Chondrocyte (in vitro differentiated cells): ENCODE results near the gene ARL4A. TPM values are rescaled to one million over a fixed set of nuclear protein-coding genes. Genes with fewer than 3 reads are reported as not detected.
"Not testable (repeated sequence)": the region's sequence is repeated elsewhere in the genome, so short reads cannot be mapped to it uniquely, and the experiment has no call there.

ENCODE experiments used
- DNase-seq: peaks from one replicate; pipeline ENCODE4 v3.0.0; 2021; ENCODE audit warnings: mixed read lengths, low spot score
- H3K27ac Mint-ChIP-seq: one replicate; pipeline ENCODE4 v1.8.0; 2021; ENCODE audit warnings: mild to moderate bottlenecking, moderate library complexity, mixed read lengths; ENCODE audit not compliant: unreplicated experiment
- H3K27me3 Mint-ChIP-seq: 2 replicates; pipeline ENCODE4 v1.8.0; 2021; ENCODE audit warnings: low read depth, mixed read lengths
- H3K36me3 Mint-ChIP-seq: 2 replicates; pipeline ENCODE4 v1.8.0; 2021; ENCODE audit warnings: low read depth, mixed read lengths
- H3K4me1 Mint-ChIP-seq: 2 replicates; pipeline ENCODE4 v1.8.0; 2021; ENCODE audit warnings: low read depth, mild to moderate bottlenecking, mixed read lengths
- H3K4me3 Mint-ChIP-seq: one replicate; pipeline ENCODE4 v1.8.0; 2021; ENCODE audit warnings: mild to moderate bottlenecking, moderate library complexity, mixed read lengths; ENCODE audit not compliant: unreplicated experiment
- H3K9me3 Mint-ChIP-seq: 2 replicates; pipeline ENCODE4 v1.8.0; 2021; ENCODE audit warnings: low read depth, mixed read lengths
- total RNA-seq: library from RNA; stranded (reverse); gene quantifications from 3 replicates; pipeline ENCODE4 v1.2.1, GENCODE V29; 2021
- TF ChIP-seq, protein P1 (sequence below): fragments of 200-600 bp; sonication (generic); IDR thresholded peaks from 2 replicates; pipeline ENCODE4 v1.5.0; 2021; ENCODE audit warnings: antibody characterized with exemption, mild to moderate bottlenecking, moderate library complexity

ARL4A gene
- total RNA-seq, 1 donor from 2014 or later: 15.3 TPM

DNA sequence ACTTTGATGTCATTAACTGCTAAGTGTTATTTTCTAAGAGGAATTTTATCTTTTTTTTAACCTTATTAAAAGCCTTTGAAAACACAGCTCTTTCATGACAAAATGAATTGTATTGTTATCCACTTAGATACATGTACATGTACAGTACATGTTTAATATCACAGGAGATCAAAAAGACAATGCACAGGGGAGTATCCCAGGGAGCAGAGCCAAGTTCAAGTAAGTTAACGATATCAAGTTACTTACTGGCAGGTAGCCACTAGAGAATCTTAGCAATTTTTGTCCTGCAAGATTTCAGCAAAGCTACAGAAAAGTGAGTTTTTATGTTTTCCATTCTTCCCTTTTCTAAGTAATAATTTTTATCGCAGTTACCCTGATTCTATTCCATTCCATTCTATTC is 33.9 kb upstream of the ARL4A start:
- TF ChIP-seq, protein P1, sequence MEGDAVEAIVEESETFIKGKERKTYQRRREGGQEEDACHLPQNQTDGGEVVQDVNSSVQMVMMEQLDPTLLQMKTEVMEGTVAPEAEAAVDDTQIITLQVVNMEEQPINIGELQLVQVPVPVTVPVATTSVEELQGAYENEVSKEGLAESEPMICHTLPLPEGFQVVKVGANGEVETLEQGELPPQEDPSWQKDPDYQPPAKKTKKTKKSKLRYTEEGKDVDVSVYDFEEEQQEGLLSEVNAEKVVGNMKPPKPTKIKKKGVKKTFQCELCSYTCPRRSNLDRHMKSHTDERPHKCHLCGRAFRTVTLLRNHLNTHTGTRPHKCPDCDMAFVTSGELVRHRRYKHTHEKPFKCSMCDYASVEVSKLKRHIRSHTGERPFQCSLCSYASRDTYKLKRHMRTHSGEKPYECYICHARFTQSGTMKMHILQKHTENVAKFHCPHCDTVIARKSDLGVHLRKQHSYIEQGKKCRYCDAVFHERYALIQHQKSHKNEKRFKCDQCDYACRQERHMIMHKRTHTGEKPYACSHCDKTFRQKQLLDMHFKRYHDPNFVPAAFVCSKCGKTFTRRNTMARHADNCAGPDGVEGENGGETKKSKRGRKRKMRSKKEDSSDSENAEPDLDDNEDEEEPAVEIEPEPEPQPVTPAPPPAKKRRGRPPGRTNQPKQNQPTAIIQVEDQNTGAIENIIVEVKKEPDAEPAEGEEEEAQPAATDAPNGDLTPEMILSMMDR: no peak
- peaks cover 14% of the 10 kb centered on the region for H3K4me1 Mint-ChIP-seq
- no peak overlapping the region for H3K27ac Mint-ChIP-seq
- H3K9me3 Mint-ChIP-seq: no peaks in the 10 kb centered on the region
- no peaks in the 10 kb centered on the region for H3K27me3 Mint-ChIP-seq
- no peaks in the 10 kb centered on the region for H3K36me3 Mint-ChIP-seq
- H3K4me3 Mint-ChIP-seq: no peak overlapping the region
- no peak for DNase-seq

DNA sequence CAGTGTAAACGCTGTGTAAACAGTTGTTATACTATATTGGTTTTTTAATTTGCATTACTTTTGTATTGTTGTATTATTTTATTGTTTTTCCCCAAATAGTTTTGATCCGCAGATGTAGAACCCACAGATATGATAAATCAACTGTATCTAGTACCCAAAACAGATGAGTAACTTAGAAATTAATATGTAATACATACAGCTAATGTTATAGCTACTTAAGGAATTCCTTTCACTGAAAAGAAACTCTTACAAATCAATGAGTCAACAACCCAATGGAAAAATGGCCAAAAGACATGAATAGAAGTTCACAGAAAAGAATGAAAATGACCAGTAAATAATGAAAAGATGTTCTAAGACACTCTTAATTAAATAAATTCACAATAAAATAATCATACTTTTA is 32.3 kb upstream of the ARL4A start:
- DNase-seq: no peak

DNA sequence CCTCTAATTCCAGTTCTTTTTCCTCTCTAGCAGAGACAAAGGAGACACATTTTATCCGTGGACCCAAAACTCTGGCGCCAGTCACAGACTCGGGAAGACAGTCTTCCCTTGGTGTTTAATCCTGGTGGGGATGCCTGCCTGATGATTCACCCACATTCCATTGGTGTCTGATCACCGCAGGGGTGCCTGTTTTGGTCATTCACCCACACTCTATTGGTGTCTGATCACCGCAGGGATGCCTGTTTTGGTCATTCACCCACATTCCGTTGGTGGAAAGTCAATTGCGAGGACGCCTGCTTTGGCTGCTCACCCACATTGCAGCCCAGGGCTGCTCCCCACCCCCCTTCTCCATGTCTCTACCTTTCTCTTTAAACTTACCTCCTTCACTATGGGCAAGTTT is 27.0 kb upstream of the ARL4A start:
- H3K9me3 Mint-ChIP-seq, H3K4me1 Mint-ChIP-seq, H3K27me3 Mint-ChIP-seq, H3K36me3 Mint-ChIP-seq, H3K4me3 Mint-ChIP-seq, DNase-seq: not testable (repeated sequence)
- H3K27ac Mint-ChIP-seq: peak overlapping the region; percentile 41

More for the DNA sequence above, 32.3 kb upstream of the ARL4A start:
- TF ChIP-seq, protein P1: no peak
- Mint-ChIP-seq H3K27me3 (no peaks in the 10 kb centered on the region), H3K4me1 (peaks cover 12% of the 10 kb centered on the region), H3K27ac (no peak overlapping the region), H3K36me3 (no peaks in the 10 kb centered on the region), H3K4me3 (no peak overlapping the region), H3K9me3 (no peaks in the 10 kb centered on the region)

DNA sequence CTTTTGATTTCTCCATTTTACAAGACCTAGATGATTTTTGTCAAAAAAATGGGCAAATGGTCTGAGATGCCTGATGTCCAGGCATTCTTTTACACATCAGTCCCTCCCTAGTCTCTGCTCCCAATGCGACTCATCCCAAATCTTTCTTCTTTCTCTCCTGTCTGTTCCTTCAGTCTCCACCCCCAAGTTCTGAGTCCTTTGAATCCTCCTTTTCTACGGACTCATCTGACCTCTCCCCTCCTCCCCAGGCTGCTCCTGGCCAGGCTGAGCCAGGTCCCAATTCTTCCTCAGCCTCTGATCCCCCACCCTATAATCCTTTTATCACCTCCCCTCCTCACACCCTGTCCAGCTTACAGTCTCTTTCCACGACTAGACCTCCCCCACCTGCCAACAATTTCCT is 26.4 kb upstream of the ARL4A start:
- not testable (repeated sequence) for H3K4me3 Mint-ChIP-seq, H3K27ac Mint-ChIP-seq, DNase-seq, H3K9me3 Mint-ChIP-seq, H3K4me1 Mint-ChIP-seq, H3K27me3 Mint-ChIP-seq, H3K36me3 Mint-ChIP-seq

DNA sequence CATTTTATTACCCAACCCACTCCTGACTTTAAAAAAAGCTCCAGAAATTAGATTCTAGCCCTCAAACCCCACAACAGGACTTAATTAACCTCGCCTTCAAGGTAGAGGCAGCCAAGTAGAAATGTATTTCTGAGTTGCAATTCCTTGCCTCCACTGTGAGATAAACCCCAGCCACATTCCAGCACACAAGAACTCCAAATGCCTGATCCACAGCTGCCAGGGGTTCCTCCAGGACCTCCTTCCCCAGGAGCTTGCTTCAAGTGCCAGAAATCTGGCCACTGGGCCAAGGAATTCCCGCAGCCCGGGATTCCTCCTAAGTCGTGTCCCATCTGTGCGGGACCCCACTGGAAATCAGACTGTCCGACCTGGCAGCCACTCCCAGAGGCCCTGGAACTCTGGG is 25.9 kb upstream of the ARL4A start:
- H3K27me3 Mint-ChIP-seq: no peaks in the 10 kb centered on the region
- H3K4me1 Mint-ChIP-seq: no peaks in the 10 kb centered on the region
- no peak overlapping the region for H3K4me3 Mint-ChIP-seq
- DNase-seq: no peak
- no peaks in the 10 kb centered on the region for H3K9me3 Mint-ChIP-seq
- TF ChIP-seq, protein P1: no peak
- no peak overlapping the region for H3K27ac Mint-ChIP-seq
- H3K36me3 Mint-ChIP-seq: no peaks in the 10 kb centered on the region

DNA sequence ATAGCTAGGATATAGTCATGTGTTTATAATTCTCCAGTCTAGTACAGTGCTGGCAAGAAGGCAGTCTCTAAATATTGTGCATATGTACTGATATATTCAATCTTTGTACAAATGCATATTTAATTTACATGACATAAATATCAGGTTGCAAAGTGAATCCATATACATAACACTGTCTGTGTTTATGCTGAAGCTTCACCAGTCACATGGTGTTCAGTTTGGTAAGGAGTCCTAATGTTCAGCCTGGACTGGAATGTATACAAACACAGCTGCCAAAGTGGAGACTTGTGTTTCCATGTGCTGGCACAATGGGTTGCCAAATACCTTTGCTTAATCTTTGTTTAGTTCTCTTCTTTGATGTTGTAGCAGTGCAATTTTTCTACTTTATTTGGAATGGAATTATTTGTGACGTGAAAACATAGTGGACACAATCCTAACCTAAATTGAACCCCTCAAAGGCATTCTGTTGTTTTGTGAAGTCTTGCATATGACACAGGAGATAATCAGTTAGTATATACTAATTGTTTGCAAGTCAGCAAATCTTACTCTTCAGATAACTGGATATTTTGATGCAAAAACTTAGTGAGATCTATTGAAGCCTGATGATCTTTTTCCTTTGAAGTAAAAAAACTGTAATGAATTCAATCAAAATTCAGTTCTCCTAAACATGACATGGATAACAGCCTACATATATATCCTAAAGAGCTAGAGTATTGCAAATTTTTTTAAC is 17.3 kb upstream of the ARL4A start:
- peaks cover under 1% of the 10 kb centered on the region for H3K9me3 Mint-ChIP-seq
- H3K4me3 Mint-ChIP-seq: no peak overlapping the region
- H3K4me1 Mint-ChIP-seq: peaks cover 10% of the 10 kb centered on the region
- H3K36me3 Mint-ChIP-seq: no peaks in the 10 kb centered on the region
- H3K27me3 Mint-ChIP-seq: no peaks in the 10 kb centered on the region
- no peak overlapping the region for H3K27ac Mint-ChIP-seq
- TF ChIP-seq, protein P1: no peak
- no peak for DNase-seq
